HepG2 (cell line): ENCODE results near the gene RSBN1. TPM values are rescaled to one million over a fixed set of nuclear protein-coding genes. Genes with fewer than 3 reads are reported as not detected.

Source experiments
- ARHGAP35 ChIP-seq: sonication (generic); formaldehyde crosslinking; IDR thresholded peaks from 2 replicates; pipeline ENCODE4 v1.9.0; 2022; ENCODE audit warnings: mild to moderate bottlenecking, inconsistent platforms, moderate library complexity, missing genetic modification reagents, borderline replicate concordance
- DPF2 ChIP-seq: sonication (generic); formaldehyde crosslinking; IDR thresholded peaks from 2 replicates; pipeline ENCODE4 v1.4.0; 2020; ENCODE audit warnings: mild to moderate bottlenecking, low read depth, missing genetic modification reagents, borderline replicate concordance
- GZF1 ChIP-seq: sonication (generic); formaldehyde crosslinking; IDR thresholded peaks from 2 replicates; pipeline ENCODE4 v1.5.1; 2020; ENCODE audit warnings: mild to moderate bottlenecking, missing genetic modification reagents
- KDM2A ChIP-seq: sonication (generic); formaldehyde crosslinking; IDR thresholded peaks from 2 replicates; pipeline ENCODE4 v1.4.0; 2020; ENCODE audit warnings: low read depth, missing genetic modification reagents, borderline replicate concordance
- TFAP4 ChIP-seq: sonication (generic); IDR thresholded peaks from 2 replicates; pipeline ENCODE4 v1.6.1; 2016; ENCODE audit warnings: low read depth, borderline replicate concordance
- TOPORS ChIP-seq: sonication (generic); formaldehyde crosslinking; IDR thresholded peaks from 2 replicates; pipeline ENCODE4 v1.8.0; 2023; ENCODE audit warnings: mild to moderate bottlenecking, missing genetic modification reagents
- ZFP37 ChIP-seq: sonication (generic); formaldehyde crosslinking; IDR thresholded peaks from 2 replicates; pipeline ENCODE4 v1.4.0; 2020; ENCODE audit warnings: missing genetic modification reagents, borderline replicate concordance
- ZNF335 ChIP-seq: sonication (generic); formaldehyde crosslinking; IDR thresholded peaks from 2 replicates; pipeline ENCODE4 v1.4.0; 2020; ENCODE audit warnings: missing genetic modification reagents
- ZNF609 ChIP-seq: sonication (generic); formaldehyde crosslinking; IDR thresholded peaks from 2 replicates; pipeline ENCODE4 v1.4.0; 2020; ENCODE audit warnings: mild to moderate bottlenecking, missing genetic modification reagents, borderline replicate concordance
- ZNF704 ChIP-seq: sonication (generic); formaldehyde crosslinking; IDR thresholded peaks from 2 replicates; pipeline ENCODE4 v1.8.1; 2023; ENCODE audit warnings: mild to moderate bottlenecking, inconsistent platforms, moderate library complexity, missing genetic modification reagents, borderline replicate concordance
- polyA plus RNA-seq, 8 experiments: library from polyadenylated mRNA; depleted of rRNA in 3 of 8; stranded (reverse) in 7 of 8; unstranded in 1 of 8; fragments of >200 nt; fragmentation: Illumina TruSeq in 4 of 8; extraction: Trizol in 4 of 8; gene quantifications; 2 replicates each; pipeline versions ENCODE4 v1.2.1 to v1.2.3, GENCODE V29; 2011 to 2016; ENCODE audit warnings: low read depth in 4 of 8, missing spikeins in 1 of 8, mixed read lengths in 1 of 8; ENCODE audit not compliant: insufficient read depth in 1 of 8
- total RNA-seq, 5 experiments: library from RNA; depleted of rRNA; stranded (reverse); fragments of >200 nt; fragmentation: Illumina TruSeq; extraction: Trizol; gene quantifications; 2 replicates each; pipeline ENCODE4 v1.2.3, GENCODE V29; 2016; ENCODE audit warnings: low read depth in 1 of 5
- TF ChIP-seq, protein P1 (sequence below): sonication (generic); formaldehyde crosslinking; IDR thresholded peaks from 2 replicates; pipeline ENCODE4 v1.4.0; 2020; ENCODE audit warnings: missing genetic modification reagents, mild to moderate bottlenecking, borderline replicate concordance
- TF ChIP-seq, protein P2 (sequence below), 2 experiments: sonication (generic) in 1 of 2; formaldehyde crosslinking in 1 of 2; IDR thresholded peaks; 2 replicates each; pipeline versions ENCODE4 v1.4.0 to v1.6.1; 2016 to 2020; ENCODE audit warnings: borderline replicate concordance in 1 of 2, low read depth in 1 of 2, mild to moderate bottlenecking in 1 of 2, missing genetic modification reagents in 1 of 2

Gene RSBN1
- total and polyA plus RNA-seq, 2 of the 13 experiments (the other 11 are each of a cell fraction or from before 2014, with no cell fraction given), result 8.3 to 10.4 TPM

DNA sequence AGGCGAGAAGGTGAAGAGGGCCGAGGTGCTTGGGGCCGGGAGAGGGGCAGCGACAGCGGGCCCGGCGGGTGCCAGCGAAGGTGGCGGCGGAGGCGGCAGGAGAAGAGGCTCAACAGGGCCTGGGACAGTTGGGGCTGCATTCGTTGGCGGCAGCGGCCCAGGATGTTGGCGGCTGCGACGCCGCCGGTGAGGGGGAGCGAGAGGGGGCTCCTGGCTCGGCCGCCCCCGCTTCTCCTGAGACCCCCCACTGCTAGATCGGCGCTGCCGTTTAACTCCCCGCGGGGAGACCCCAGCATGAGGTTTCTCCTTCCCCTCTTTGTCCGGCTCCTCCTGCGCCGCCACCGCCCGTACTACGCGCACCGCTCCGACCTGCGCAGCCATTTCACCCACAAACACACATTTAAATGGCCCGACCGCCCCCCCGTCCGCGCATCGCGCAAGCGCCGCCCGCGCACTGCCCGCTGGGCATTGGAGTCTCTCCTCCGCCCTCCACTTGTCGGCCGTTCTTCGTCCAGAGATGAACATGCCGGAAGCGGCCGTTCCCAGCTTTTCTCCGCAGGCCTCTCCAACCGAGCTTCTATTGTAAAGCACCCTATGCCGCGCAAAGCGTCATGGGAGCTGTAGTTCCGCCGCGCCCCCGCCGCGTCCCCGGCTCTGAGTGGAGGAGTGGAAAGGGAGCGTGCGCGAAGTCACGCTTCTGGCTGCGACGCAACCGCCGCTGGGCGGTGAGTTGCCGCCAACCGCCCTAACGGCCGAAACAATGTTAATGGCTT lies at the start of gene RSBN1 (continued):
- TF ChIP-seq, protein P1, sequence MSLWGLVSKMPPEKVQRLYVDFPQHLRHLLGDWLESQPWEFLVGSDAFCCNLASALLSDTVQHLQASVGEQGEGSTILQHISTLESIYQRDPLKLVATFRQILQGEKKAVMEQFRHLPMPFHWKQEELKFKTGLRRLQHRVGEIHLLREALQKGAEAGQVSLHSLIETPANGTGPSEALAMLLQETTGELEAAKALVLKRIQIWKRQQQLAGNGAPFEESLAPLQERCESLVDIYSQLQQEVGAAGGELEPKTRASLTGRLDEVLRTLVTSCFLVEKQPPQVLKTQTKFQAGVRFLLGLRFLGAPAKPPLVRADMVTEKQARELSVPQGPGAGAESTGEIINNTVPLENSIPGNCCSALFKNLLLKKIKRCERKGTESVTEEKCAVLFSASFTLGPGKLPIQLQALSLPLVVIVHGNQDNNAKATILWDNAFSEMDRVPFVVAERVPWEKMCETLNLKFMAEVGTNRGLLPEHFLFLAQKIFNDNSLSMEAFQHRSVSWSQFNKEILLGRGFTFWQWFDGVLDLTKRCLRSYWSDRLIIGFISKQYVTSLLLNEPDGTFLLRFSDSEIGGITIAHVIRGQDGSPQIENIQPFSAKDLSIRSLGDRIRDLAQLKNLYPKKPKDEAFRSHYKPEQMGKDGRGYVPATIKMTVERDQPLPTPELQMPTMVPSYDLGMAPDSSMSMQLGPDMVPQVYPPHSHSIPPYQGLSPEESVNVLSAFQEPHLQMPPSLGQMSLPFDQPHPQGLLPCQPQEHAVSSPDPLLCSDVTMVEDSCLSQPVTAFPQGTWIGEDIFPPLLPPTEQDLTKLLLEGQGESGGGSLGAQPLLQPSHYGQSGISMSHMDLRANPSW (CRISPR knock-in tag), result 0 out of 2 replicates have a peak, but pooled peaks have one; percentile 45
- TF ChIP-seq ARHGAP35 (CRISPR knock-in tag) (peak; percentile 19; the same call in 1 of the 2 replicates), ZFP37 (CRISPR knock-in tag) (no peak; the same call in 1 of the 2 replicates), TFAP4 (no peak), ZNF335 (CRISPR knock-in tag) (peak; percentile 71), GZF1 (no peak), DPF2 (CRISPR knock-in tag) (no peak), KDM2A (peak; percentile 57; the same call in 1 of the 2 replicates), TOPORS (CRISPR knock-in tag) (peak; percentile 78; the same call in 1 of the 2 replicates), ZNF609 (CRISPR knock-in tag) (no peak; the same call in 1 of the 2 replicates), ZNF704 (CRISPR knock-in tag) (peak; percentile 82; the same call in 1 of the 2 replicates)
- TF ChIP-seq, protein P2, sequence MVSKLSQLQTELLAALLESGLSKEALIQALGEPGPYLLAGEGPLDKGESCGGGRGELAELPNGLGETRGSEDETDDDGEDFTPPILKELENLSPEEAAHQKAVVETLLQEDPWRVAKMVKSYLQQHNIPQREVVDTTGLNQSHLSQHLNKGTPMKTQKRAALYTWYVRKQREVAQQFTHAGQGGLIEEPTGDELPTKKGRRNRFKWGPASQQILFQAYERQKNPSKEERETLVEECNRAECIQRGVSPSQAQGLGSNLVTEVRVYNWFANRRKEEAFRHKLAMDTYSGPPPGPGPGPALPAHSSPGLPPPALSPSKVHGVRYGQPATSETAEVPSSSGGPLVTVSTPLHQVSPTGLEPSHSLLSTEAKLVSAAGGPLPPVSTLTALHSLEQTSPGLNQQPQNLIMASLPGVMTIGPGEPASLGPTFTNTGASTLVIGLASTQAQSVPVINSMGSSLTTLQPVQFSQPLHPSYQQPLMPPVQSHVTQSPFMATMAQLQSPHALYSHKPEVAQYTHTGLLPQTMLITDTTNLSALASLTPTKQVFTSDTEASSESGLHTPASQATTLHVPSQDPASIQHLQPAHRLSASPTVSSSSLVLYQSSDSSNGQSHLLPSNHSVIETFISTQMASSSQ (IDR thresholded peaks at IDR 0.05; ENCODE audit: low read depth), result no peak
- TF ChIP-seq, protein P2 (CRISPR knock-in tag; IDR thresholded peaks at IDR 0.05; ENCODE audit: borderline replicate concordance), result peak; percentile 50; the same call in 1 of the 2 replicates
